Superior temporal gyrus (tissue), 1 donor: Measurements from ENCODE around the gene ZNF48.

Source experiments
- DNase-seq: peaks from one replicate; pipeline ENCODE4 v3.0.0-alpha.2; 2016; ENCODE audit errors: extremely low spot score

The ZNF48 gene

GRCh38 chr16:30439720-30440348 lies 44.6 kb downstream of the ZNF48 start:
- DNase-seq: no peak

GRCh38 chr16:30443631-30444030 lies 48.4 kb downstream of the ZNF48 start:
- DNase-seq: no peak

- no peak for DNase-seq
Observed at GRCh38 chr16:30444231-30445148, 49.3 kb downstream of the ZNF48 start.

- no peak for DNase-seq
Observed at GRCh38 chr16:30445149-30445407, 49.9 kb downstream of the ZNF48 start.

GRCh38 chr16:30445408-30446202 lies 50.4 kb downstream of the ZNF48 start, which contains the start of gene SEPHS2:
Gene SEPHS2 (minus strand): TSS chr16:30445874. CDS start chr16:30445727, 147 bp downstream.
- DNase-seq: peak; percentile 99

- DNase-seq: no peak
Observed at GRCh38 chr16:30446203-30446595, 51.0 kb downstream of the ZNF48 start.

- no peak for DNase-seq
Observed at GRCh38 chr16:30447512-30448226, 52.4 kb downstream of the ZNF48 start.

- no peak for DNase-seq
Observed at GRCh38 chr16:30449116-30449435, 53.9 kb downstream of the ZNF48 start.
